GM21526 (cell line): ENCODE measurements around the gene MMP19.
"Not testable (repeated sequence)": the region's sequence is repeated elsewhere in the genome, so short reads cannot be mapped to it uniquely, and the experiment has no call there.

ENCODE experiments used
- ATAC-seq: cut with Tn5 transposase; IDR thresholded peaks from one replicate; pipeline ENCODE4 v1.9.1; 2021; ENCODE audit warnings: moderate library complexity; ENCODE audit not compliant: unreplicated experiment, low FRiP score

MMP19 gene

DNA sequence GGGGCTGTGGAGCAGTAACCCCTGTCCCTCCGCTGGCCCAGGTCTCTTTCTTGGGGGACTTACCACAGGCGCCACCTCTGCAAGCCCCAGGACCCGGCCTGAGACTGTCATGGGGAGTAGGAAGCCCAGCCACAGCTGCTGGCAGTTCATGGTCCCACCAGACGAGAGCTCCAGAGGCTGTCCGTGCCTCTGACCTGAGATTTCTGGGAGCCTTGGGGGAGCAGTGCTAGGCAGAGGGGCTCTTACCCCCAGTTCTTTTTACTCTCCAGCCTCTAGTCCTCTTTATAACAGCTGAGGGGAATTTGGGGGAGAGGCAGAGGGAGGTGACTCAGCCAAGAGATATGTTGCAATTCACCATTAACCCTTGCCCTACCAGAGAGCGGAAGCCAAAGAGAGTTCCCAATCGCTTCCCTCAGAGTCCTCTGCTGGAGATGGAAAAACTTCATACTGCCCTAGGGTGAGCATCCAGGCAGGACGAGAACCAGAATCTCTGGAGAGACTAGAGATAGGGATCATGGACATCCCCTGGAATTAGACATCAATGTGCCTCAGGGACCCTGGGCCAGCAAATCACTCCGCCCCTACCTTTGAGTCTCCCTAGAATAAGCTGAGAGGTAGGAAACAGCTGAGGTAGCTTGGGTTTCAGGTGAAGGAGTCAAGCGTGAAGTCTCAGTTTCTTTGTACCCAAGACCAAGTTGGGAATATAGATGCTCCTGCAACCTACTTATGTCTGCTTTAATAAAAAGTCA, at the start of gene MMP19:
TSS of gene MMP19 (minus strand) at position 256 of the 749 bp plus-strand sequence. CDS start at position 150, 106 bp downstream.
- no peak for ATAC-seq

GRCh38 chr12:55891310-55891709, 48.6 kb upstream of the MMP19 start:
- no peak for ATAC-seq

GRCh38 chr12:55885113-55885512, 42.4 kb upstream of the MMP19 start:
- no peak for ATAC-seq

GRCh38 chr12:55877824-55878223, 35.1 kb upstream of the MMP19 start:
- ATAC-seq, result no peak

- ATAC-seq, result no peak
Observed at GRCh38 chr12:55875704-55876467, 33.1 kb upstream of the MMP19 start.

DNA sequence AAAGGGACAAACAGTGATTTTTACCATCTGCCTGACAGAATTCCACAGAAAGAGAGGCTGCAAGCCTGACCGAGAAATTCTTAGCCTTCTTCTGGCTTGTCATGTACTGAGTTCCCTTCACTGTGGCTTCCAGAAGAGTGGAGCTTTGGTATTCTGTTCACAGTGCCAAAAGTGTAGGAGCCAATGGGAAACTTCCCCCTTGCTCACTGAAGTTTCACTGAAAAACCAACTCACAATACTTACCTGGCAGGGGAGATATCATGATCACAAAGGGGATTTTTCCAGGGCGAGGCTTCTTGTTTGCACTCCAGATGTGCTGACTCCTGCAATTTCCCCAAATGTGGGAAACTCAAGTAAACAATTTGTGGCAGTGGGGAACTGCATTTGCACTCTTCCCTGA, 31.7 kb upstream of the MMP19 start:
- ATAC-seq, result no peak

DNA sequence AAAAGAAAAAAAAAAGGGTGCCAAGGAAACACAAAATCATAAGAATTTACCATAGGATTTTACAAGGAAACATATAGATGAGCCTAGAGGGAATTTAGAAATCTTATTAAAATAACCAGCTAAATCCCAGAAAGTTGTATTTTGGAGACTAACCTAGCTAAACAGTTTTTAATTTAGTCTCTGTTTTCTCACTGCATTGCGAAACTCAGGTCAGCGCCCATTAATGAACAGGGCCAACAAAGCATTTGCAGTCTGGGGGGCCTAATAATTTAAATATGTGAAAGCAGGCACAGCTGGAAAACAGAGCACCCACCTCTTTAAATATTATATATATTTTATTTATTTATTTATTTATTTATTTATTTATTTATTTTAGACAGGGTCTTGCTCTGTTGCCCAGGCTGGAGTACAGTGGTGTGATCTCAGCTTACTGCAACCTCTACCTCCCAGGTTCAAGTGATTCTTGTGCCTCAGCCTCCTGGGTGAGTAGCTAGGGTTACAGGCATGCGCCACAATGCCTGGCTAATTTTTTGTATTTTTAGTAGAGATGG, 23.8 kb upstream of the MMP19 start:
- ATAC-seq, result not testable (repeated sequence)

- ATAC-seq, result no peak
Observed at GRCh38 chr12:55865327-55865726, 22.6 kb upstream of the MMP19 start.

DNA sequence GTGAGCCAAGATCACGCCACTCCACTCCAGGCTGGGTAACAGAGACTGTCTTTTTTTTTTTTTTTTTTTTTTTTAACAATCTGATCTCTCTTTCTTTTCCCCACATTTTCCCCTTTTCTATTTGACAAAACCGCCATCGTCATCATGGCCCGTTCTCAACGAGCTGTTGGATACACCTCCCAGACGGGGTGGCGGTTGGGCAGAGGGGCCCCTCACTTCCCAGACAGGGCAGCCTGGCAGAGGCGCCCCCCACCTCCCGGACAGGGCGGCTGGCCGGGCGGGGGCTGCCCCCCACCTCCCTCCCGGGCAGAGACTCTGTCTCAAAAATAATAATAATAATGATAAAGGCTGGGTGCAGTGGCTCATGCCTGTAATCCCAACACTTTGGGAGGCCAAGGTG, 20.2 kb upstream of the MMP19 start:
- ATAC-seq, result not testable (repeated sequence)

GRCh38 chr12:55862286-55862685, 19.6 kb upstream of the MMP19 start:
- no peak for ATAC-seq

DNA sequence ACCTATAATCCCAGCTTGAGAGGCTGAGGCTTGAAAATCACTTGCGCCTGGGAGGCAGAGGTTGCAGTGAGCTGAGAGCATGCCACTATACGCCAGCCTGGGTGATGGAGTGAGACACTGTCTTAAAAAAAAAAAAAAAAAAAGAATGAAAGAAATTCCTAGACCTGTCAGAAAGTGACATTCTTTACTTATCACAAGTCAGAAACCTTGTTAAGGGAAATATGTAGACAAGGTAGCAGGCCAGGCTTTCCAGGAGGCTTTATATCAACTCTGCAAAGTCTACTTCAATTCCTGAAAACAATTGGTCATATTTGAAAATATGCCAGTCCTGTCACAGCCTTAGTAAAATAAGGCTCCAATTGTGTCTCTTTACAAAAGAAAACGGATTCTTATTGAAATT, 19.1 kb upstream of the MMP19 start:
- ATAC-seq, result no peak

DNA sequence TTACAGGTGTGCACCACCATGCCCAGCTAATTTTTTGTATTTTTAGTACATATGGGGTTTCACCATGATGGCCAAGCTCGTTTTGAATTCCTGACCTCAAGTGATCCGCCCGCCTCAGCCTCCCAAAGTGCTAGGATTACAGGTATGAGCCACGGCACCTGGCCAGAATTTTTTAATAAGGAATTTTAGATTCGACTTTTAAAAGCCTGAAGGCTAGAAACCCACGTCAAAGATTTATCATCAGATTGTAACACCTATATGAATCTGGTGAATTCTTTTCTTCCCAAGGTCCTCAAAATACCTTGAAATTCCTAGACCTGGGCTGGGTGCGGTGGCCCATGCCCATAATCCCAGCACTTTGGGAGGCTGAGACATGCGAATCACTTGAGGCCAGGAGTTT, 18.7 kb upstream of the MMP19 start:
- no peak for ATAC-seq

GRCh38 chr12:55852740-55853139, 10.0 kb upstream of the MMP19 start:
- ATAC-seq, result no peak

DNA sequence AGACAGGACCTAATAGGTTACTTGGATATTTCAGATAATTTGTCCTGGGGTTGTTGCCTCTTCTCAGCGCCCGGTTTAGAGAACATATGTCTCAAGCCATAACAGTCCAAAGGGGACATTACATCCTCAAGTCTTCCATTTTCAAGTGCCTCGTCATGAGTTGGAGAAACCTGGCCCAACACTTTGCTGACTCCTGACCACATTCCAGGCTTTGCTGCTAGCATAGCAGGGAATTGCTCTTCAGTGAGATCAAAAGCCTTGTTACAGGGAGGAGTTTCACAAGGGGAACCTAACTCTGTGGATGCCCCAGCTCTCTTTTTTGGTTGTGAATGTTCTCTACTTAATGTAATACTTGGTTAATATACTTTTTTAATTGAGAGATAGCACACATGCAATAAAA, 8.2 kb upstream of the MMP19 start:
- ATAC-seq, result no peak

- no peak for ATAC-seq
Observed at GRCh38 chr12:55850401-55850800, 7.7 kb upstream of the MMP19 start.

DNA sequence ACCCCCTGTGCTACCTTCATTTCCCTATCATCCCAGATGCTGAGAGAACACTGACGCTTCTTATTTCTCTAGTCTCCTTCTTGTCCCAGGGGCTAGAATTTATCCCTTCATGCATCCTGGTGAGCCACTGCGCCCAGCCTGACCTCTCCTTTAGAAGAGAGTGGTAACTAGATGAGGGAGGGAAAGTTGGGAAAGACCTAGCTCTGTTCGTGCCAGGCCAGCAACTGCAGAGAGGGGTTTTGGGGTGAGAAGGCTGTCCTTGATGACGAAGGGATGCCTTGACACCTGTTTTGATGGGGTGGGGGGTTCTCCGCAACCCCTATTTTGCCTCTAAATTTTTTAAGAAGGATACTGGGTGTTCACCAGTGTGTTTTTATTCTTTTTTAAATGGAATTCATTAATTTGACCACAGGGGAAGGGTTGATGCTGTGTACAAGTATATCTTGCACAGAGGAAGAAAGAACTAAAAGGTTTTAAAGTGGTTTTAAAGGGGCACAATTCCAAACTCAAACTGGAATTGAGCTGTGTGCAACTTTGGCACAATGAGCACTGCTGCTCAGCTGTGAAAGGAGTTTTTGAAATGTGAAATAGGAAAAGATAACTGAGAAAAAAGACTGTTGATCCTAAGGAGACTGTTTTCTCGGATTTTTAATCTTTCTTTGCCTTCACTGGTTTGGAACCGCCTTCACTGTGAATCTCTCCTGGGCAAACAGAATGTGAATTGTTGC, 7.0 kb upstream of the MMP19 start:
- no peak for ATAC-seq

DNA sequence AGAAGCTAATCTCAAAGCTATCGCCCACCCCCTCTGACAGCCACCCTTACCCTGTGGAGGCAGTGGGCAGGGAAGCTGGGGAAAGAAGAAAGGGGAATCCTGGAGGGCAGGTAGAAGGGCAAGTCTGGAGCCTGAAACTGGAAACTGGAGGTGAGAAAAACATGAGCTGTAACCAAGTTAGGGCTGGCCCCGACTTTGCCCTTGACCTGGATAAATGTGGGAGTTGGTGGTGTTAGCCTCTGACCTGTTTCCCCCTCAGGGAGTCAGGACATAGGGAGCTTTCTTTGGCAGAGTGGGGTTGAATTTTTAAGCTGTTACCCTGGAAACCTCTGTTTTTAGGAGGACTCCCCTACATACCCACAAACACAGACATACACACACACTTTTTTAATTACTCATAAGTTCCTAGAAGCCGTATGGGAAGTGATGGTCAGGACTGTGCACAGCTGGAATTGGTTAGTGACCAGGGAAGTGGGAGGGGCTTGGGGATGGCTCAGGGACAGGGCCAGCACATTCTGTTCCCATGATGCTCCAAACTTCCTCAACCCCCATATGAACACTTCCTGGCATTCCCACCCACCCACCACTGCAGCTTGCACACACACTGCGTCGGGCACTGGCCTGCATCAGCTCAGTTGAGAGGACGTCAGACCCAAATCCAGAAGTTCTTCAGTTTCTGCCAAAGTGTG, 5.0 kb upstream of the MMP19 start:
- ATAC-seq, result no peak

GRCh38 chr12:55847033-55847432, 4.3 kb upstream of the MMP19 start:
- ATAC-seq, result no peak

GRCh38 chr12:55845785-55846496, 3.2 kb upstream of the MMP19 start:
- no peak for ATAC-seq

DNA sequence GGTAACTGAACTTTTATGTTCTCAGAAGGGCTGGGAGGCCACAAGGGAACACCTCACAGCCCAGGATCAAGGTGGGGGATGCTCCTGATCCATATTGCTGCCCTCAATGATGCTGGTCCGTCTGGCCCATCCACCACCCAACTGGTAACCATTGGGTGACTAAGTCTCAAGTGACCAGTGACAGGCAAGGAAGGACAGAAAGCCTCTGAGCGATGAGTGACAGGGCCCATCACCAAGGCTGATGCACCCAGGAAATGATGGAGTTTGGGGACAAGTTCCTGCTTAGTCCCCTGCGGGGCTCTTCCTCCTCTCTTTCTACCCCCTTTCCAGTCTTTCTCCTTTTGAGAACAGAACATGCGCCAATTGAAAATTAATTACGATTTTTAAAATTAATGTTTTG, 2.6 kb upstream of the MMP19 start:
- no peak for ATAC-seq
